C4-2B (cell line): ENCODE data around the gene LCN6.

Experiments
- H3K27ac ChIP-seq: fragments of 450-650 bp; 2 replicates; pipeline ENCODE4 v1.5.1; 2017
- ZFX ChIP-seq: fragments of 450-650 bp; IDR thresholded peaks from 2 replicates; pipeline ENCODE4 v1.6.1; 2017
- TF ChIP-seq, protein P1 (sequence below): fragments of 450-650 bp; conservative IDR thresholded peaks from 2 replicates; pipeline ENCODE4 v1.5.1; 2017; ENCODE audit warnings: mild to moderate bottlenecking

The LCN6 gene

DNA sequence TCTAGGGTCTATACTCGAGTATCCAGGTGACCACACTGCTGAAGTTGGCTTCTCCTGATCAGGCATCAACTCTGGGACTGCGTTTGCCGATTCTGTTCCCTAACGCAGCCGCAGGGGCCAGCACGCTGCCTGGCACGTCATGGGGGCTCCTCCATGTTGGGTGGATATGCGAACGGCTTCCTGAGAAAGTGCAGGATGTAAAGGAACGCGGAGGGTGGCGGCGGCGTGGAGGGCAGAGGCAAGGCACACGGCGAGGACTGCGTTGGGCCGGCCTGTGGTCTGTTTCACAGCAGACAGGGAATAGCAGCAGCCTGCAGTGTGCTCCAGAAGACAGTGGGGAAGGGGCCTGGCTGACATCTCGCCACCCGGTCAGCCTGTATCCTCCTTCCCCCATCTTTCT lies 9.4 kb downstream of the LCN6 start:
- TF ChIP-seq ZFX, result no peak
- TF ChIP-seq, protein P1, sequence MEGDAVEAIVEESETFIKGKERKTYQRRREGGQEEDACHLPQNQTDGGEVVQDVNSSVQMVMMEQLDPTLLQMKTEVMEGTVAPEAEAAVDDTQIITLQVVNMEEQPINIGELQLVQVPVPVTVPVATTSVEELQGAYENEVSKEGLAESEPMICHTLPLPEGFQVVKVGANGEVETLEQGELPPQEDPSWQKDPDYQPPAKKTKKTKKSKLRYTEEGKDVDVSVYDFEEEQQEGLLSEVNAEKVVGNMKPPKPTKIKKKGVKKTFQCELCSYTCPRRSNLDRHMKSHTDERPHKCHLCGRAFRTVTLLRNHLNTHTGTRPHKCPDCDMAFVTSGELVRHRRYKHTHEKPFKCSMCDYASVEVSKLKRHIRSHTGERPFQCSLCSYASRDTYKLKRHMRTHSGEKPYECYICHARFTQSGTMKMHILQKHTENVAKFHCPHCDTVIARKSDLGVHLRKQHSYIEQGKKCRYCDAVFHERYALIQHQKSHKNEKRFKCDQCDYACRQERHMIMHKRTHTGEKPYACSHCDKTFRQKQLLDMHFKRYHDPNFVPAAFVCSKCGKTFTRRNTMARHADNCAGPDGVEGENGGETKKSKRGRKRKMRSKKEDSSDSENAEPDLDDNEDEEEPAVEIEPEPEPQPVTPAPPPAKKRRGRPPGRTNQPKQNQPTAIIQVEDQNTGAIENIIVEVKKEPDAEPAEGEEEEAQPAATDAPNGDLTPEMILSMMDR, result no peak
- no peak overlapping the region for H3K27ac ChIP-seq

DNA sequence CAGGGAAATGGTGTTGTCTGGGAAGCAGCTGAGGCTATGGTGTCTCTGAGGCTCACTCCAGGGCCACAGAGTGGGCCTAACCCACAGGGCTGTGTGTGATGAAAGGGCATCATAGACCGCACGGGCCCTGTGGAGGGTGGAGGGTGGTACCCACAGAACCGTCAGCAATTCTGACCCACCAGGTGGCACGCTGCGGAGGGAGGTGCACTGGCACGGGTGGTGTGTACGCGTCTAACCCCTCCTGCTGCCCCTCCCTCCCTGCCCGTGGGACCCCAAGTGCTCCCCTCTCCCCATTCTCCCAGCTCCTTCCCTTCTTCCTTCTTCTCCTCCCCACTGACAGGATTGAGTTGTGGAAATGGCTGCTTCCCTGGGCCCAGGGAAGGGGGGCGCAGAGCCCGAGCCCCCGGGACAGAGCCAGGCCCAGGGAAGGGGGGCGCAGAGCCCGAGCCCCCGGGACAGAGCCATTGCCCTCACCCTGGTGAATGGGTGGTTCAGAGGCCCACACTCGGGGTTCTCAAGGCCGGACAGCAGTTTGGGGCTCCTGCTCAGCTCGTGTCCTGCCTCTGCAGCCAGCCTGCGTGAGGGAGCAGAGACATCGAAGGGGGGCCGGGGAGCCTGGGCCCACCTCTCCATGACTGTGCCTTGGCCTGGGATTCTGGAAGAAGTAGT lies 12.4 kb downstream of the LCN6 start:
- TF ChIP-seq ZFX, result no peak
- TF ChIP-seq, protein P1, result no peak
- no peak overlapping the region for H3K27ac ChIP-seq

DNA sequence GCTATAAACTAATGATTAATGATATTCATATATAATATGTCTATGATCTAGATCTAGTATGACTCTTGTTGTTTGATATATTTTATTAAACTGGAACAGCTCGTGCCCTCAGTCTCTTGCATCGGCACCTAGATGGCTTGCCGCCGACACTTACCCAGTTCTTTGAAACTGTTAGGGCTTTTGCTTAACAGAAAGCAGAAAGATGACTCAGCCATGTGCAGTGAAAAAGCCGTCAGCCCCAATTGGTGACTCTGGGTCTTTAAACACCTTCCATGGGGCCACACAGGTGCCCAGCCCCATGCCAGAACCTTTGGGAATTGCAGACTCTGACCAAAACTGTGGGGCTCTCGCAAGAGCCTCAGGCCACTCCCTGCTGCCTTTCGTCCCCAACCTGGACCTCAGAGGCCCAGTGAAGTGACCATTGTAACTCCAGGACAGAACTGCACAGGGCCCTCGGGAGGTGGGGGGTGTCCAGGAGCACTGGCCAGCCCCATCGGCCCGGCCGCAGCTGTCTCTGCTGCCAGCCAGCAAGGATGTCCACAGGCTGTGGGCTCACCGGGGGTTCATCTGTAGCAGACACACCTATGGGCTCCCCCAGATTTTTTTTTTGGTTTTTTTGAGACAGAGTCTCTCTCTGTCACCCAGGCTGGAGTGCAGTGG lies 13.4 kb downstream of the LCN6 start:
- TF ChIP-seq, protein P1, result no peak
- TF ChIP-seq ZFX, result no peak
- H3K27ac ChIP-seq, result no peak overlapping the region

DNA sequence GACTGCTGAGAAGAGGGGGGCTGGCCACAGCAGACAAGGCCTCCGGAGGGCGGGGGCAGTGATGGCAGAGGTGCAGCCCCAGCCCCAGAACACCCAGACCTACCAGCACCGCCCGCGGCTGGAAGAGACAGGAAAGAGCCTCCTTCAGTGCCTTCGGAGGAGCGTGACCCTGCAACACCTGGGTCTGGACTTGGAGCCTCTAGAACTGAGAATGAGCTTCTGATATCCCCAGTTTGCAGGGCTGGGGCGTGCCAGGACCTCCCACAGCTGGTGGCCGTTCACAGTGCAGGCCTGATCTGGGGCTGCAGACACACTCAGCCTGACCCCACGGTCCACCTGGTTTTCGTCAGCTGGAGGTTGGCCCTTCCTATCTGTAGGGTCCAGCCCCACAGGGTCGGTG lies 14.7 kb downstream of the LCN6 start:
- no peak overlapping the region for H3K27ac ChIP-seq

DNA sequence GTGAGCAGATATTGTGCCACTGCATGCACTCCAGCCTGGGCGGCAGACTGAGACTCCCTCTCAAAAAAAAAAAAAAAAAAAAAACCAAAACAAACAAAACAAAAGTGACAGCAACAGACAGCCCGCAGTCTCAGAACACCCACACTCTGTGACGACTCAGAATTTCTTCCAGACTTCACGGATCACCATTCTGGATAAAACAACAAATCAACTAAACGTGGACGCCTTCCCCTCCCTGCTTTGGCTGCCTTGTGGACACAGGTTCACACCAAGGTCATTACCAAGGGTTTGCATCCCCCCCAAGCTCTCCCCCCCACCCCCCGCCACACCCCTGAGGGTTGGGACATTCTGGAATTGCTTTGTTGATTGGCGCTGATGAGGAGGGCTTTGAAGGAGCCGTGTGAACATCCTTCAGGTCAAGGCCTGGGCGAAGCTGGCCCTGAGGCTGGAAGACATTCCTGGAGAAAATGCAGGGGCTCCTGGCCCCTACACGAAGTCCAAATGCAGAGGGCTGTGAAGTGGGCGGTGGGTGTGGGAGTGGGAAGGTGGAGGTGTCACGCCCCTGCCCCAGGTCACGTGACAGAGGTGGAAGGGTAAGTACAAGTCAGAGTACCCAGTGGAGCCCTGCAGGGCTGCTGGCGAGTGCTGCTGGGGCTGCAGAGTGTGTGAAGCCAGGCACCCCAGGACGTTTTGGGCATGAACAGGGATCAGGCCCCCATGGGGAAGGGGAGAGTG lies 15.7 kb downstream of the LCN6 start:
- no peak for TF ChIP-seq ZFX
- TF ChIP-seq, protein P1, result no peak
- H3K27ac ChIP-seq, result no peak overlapping the region

More for the DNA sequence above, 14.7 kb downstream of the LCN6 start:
- TF ChIP-seq, protein P1, result no peak
- no peak for TF ChIP-seq ZFX

DNA sequence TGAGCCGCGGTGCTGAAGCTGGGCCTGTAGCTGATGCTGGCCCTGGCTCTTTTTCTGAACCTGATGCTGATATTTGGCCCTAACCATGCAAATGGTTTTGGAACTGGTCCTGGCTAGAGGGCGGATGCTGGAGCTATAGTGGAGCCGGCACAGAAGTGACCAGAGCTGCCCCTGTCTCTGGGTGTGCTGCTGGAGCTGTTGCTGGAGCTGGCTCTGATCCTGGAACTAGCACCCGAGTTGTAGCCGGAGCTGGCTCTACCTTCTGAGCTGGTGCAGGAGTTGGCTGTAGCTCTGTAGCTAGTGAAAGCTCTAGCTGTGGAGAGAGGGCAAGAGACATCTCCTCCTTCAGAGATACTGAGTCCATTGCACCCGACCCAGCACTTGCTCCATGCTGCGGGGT lies 18.4 kb downstream of the LCN6 start:
- no peak overlapping the region for H3K27ac ChIP-seq
- TF ChIP-seq, protein P1, result no peak
- no peak for TF ChIP-seq ZFX

DNA sequence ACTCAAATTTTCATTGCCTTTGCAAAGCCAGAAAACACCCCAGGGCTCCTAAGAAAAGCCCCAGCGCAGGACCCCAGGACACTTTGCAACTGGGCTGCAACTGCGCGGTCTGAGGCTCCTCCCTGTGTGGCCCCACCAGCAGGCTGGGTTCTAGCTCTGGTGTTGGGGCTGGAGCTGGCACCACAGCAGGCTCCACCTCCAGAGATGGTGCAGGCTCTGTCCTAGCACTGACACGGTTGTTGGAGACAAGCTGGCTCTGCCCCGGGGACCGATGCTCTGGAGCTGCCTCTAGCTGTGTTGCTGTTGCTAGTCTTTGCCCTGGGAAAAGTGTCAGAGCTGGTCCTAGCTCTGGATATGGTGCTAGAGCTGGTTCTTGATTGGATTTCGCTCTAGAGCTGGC lies 19.2 kb downstream of the LCN6 start:
- TF ChIP-seq ZFX, result no peak
- TF ChIP-seq, protein P1, result no peak
- H3K27ac ChIP-seq, result peak overlapping the region; percentile 97
